Dermis blood vessel endothelial cell (primary cell): ENCODE results near the gene ZNF724. TPM values are rescaled to one million over a fixed set of nuclear protein-coding genes. Genes with fewer than 3 reads are reported as not detected.

Experiments used
- DNase-seq: peaks from one replicate; pipeline ENCODE4 v3.0.0; 2010
- total RNA-seq: library from RNA; depleted of rRNA; stranded (reverse); fragments of >200 nt; gene quantifications from 2 replicates; pipeline ENCODE4 v1.2.3, GENCODE V29; 2014

ZNF724 gene
- total RNA-seq, 1 donor from 2014 or later = 5.6 TPM

DNA sequence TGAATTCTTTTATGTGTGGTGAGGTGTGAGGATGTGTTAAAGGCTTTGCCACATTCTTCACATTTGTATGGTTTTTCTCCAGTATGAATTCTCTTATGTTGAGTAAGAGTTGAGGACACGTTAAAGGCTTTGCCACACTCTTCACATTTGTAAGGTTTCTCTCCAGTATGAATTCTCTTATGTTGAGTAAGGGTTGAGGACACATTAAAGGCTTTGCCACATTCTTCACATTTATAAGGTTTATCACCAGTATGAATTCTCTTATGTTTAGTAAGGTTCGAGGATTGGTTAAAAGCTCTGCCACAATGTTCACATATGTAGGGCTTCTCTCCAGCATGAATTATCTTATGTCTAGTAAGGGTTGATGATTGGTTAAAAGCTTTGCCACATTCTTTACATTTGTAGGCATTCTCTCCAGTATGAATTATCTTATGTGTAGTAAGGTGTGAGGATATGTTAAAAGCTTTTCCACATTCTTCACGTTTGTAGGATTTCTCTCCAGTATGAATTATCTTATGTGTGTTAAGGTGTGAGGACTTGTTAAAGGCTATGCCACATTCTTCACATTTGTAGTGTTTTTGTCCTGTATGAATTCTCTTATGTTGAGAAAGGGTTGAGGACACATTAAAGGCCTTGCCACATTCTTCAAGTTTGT, 27.1 kb downstream of the ZNF724 start:
- DNase-seq = peak; percentile 1

DNA sequence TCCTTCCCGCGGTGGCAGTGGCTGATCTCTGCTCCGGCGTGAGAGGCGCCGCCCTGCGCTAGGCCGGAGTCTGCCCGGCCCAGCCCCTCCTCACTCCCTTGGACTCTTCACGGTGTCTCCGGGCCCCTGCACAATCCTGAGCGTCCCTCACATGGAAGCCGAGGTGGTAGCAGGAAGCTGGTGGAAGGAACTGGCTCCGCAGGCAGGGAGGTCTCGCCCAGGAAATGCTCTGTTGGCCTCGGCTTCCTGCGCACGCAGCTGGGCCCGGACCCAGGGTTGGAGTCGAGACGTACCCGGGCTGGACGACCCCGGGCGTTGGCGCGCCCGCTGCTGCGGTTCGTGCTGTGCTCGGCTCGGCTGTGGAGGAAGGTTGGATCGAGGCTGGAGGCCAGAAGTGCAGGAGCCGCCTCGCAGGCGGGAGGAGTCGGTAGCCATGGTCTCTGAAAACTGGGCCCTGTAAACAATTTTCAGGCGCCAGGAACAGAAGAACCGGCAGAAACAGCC, 46.3 kb downstream of the ZNF724 start:
- DNase-seq = no peak

DNA sequence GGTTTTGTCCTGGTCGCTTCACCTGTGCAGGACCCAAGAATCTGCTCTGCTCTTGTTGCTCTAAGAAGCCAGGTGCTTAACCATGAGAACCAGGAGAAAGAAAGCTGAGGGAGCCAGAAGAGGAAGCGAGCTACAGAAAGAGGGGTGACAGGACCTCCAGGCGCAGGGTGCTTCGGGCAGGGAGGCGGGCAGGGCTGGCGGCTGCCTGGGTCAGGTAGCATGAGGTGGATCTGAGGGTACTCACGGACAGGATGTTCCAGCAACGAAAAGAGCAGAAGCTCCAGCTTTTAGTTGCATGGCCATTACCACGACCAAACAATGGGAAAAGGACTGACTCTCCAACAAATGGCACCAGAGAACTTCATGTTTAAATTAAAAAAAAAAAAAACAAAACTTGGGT, 59.9 kb downstream of the ZNF724 start:
- no peak for DNase-seq

DNA sequence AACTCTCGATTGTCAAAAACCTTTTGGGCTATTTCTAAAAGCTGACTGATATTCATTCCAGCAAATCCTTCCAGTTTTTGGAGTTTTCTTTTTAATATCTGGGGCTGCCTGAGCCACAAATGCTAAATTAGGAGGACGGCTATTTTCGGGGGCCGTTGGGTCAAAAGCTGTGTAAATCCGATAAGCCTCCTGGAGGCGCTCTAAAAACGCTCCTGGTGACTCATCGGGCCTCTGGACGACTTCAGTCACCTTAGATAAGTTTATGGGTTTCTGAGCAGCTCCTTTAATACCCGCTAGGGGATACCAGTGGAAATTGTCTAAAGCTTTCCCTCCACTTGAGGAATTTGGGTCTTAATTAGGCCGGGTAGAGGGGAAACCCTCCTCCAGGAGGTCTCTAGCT, 66.9 kb downstream of the ZNF724 start:
- no peak for DNase-seq

Other genes starting within 250 kb of the ZNF724 start
- 0.09 and 0.34 TPM in 2 replicates for gene ZNF728, start 247.2 kb downstream of the ZNF724 start, total RNA-seq
- 1.2 and 4.1 TPM in 2 replicates for gene ZNF730, start 133.4 kb downstream of the ZNF724 start, total RNA-seq
- 13.4 and 17.4 TPM in 2 replicates for gene ZNF91, start 145.1 kb upstream of the ZNF724 start, total RNA-seq